Ishikawa (cell line): ENCODE measurements around the gene ASPRV1.
A peak's percentile ranks its signal among the peaks of the same experiment; 100 is the strongest.

ENCODE experiments used
- CEBPB ChIP-seq: IDR thresholded peaks from 2 replicates; pipeline ENCODE4 v1.6.1; 2012
- CREB1 ChIP-seq: IDR thresholded peaks from 2 replicates; pipeline ENCODE4 v1.6.1; 2012; ENCODE audit warnings: low read depth
- EGR1 ChIP-seq: IDR thresholded peaks from 2 replicates; pipeline ENCODE4 v1.6.1; 2012
- EP300 ChIP-seq: IDR thresholded peaks from 2 replicates; pipeline ENCODE4 v1.6.1; 2012; ENCODE audit warnings: borderline replicate concordance
- FOXM1 ChIP-seq: IDR thresholded peaks from 2 replicates; pipeline ENCODE4 v1.6.1; 2012; ENCODE audit warnings: low read depth, borderline replicate concordance
- MAX ChIP-seq: IDR thresholded peaks from 2 replicates; pipeline ENCODE4 v1.6.1; 2012
- NFIC ChIP-seq: IDR thresholded peaks from 2 replicates; pipeline ENCODE4 v1.6.1; 2012
- RAD21 ChIP-seq: IDR thresholded peaks from 2 replicates; pipeline ENCODE4 v1.6.1; 2012; ENCODE audit warnings: low read depth
- REST ChIP-seq: IDR thresholded peaks from 2 replicates; pipeline ENCODE4 v1.6.1; 2012; ENCODE audit warnings: low read depth, mild to moderate bottlenecking
- TAF1 ChIP-seq: IDR thresholded peaks from 2 replicates; pipeline ENCODE4 v1.6.1; 2012; ENCODE audit warnings: low read depth, mild to moderate bottlenecking
- TCF12 ChIP-seq: IDR thresholded peaks from 2 replicates; pipeline ENCODE4 v1.6.1; 2012; ENCODE audit warnings: low read depth
- TEAD4 ChIP-seq: IDR thresholded peaks from 2 replicates; pipeline ENCODE4 v1.6.1; 2012
- USF1 ChIP-seq: IDR thresholded peaks from 2 replicates; pipeline ENCODE4 v1.6.1; 2012
- YY1 ChIP-seq: IDR thresholded peaks from 2 replicates; pipeline ENCODE4 v1.6.1; 2012; ENCODE audit warnings: low read depth
- ZBTB7A ChIP-seq: IDR thresholded peaks from 2 replicates; pipeline ENCODE4 v1.6.1; 2012; ENCODE audit warnings: low read depth

The ASPRV1 gene

GRCh38 chr2:69926849-69927515, 34.4 kb downstream of the ASPRV1 start:
- TF ChIP-seq CEBPB (peak; percentile 76), USF1 (no peak)

GRCh38 chr2:69923116-69923515, 38.3 kb downstream of the ASPRV1 start:
- TF ChIP-seq YY1 (no peak), TEAD4 (no peak), RAD21 (no peak), MAX (no peak), TCF12 (no peak), NFIC (no peak), USF1 (no peak), EP300 (no peak), FOXM1 (no peak), CEBPB (no peak), REST (no peak), TAF1 (no peak)

- TF ChIP-seq EGR1, result no peak
- TF ChIP-seq TCF12, result no peak
- TF ChIP-seq YY1, result no peak
- no peak for TF ChIP-seq CREB1
- TF ChIP-seq NFIC, result no peak
- TF ChIP-seq FOXM1, result no peak
- no peak for TF ChIP-seq TEAD4
- TF ChIP-seq REST, result no peak
- TF ChIP-seq CEBPB, result no peak
- TF ChIP-seq RAD21, result no peak
- TF ChIP-seq TAF1, result no peak
- TF ChIP-seq EP300, result no peak
- TF ChIP-seq MAX, result no peak
- TF ChIP-seq ZBTB7A, result no peak
- TF ChIP-seq USF1, result no peak
Measured at GRCh38 chr2:69918401-69918800, 43.0 kb downstream of the ASPRV1 start.

- TF ChIP-seq TCF12 (no peak), TAF1 (no peak), RAD21 (no peak), TEAD4 (no peak), MAX (no peak), EP300 (no peak), ZBTB7A (no peak), CEBPB (no peak)
Measured at GRCh38 chr2:69917852-69918251, 43.6 kb downstream of the ASPRV1 start.

GRCh38 chr2:69916106-69916505, 45.3 kb downstream of the ASPRV1 start:
- no peak for TF ChIP-seq REST
- TF ChIP-seq TCF12, result no peak
- no peak for TF ChIP-seq RAD21
- no peak for TF ChIP-seq CEBPB
- no peak for TF ChIP-seq NFIC
- TF ChIP-seq ZBTB7A, result no peak
- no peak for TF ChIP-seq YY1
- TF ChIP-seq TEAD4, result no peak
- TF ChIP-seq FOXM1, result no peak
- no peak for TF ChIP-seq MAX
- TF ChIP-seq USF1, result no peak
